DMS79 (cell line): ENCODE measurements around the gene LRRC32.

ENCODE experiments used
- DNase-seq: peaks from one replicate; lab custom pipeline; 2025; lab: John Stamatoyannopoulos, UW

Gene LRRC32

GRCh38 chr11:76662656-76663485 lies 7.7 kb downstream of the LRRC32 start:
- no peak for DNase-seq

GRCh38 chr11:76661834-76662434 lies 8.6 kb downstream of the LRRC32 start:
- DNase-seq = no peak

GRCh38 chr11:76661306-76661751 lies 9.2 kb downstream of the LRRC32 start:
- DNase-seq = no peak

DNA sequence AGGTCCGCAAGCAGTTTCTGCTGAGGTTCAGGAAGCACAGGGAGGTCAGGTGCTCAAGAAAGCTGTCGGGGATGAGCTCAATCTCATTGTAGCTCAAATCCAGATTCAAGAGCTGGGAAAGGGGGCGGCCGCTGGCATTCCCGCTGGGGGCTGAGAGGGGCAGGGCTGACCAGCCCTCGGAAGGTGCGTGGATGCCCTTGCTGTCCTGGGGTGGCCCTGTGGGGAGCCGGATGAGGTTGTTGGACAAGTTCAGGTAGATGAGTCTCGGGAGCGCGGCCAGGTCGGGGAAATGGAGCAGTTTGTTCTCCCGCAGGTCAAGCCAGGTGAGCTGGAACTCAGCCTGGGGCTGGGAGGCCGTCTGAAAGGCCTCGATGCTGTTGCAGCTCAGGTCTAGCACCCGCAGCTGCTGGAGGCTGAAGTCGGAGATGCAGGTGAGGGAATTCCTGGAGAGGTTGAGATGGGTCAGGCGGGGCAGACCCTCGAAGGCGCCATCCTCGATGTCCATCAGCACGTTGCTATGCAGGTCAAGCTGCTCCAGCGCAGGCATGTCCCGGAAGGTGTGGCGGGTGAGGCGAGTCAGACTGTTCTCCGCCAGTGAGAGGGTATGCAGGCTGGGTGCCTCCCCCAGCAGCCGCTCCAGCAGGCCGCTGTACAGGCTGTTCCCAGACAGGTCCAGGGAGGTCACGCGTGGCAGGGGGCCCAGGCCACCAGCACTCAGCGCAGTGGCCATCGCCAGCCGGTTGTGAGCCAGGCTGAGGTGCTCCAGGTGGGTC lies 9.8 kb downstream of the LRRC32 start:
- no peak for DNase-seq

- DNase-seq = no peak
These were observed 10.6 kb downstream of the LRRC32 start for GRCh38 chr11:76659672-76660532.

GRCh38 chr11:76658651-76659650 lies 11.6 kb downstream of the LRRC32 start:
- no peak for DNase-seq

GRCh38 chr11:76658231-76658630 lies 12.3 kb downstream of the LRRC32 start:
- no peak for DNase-seq

DNA sequence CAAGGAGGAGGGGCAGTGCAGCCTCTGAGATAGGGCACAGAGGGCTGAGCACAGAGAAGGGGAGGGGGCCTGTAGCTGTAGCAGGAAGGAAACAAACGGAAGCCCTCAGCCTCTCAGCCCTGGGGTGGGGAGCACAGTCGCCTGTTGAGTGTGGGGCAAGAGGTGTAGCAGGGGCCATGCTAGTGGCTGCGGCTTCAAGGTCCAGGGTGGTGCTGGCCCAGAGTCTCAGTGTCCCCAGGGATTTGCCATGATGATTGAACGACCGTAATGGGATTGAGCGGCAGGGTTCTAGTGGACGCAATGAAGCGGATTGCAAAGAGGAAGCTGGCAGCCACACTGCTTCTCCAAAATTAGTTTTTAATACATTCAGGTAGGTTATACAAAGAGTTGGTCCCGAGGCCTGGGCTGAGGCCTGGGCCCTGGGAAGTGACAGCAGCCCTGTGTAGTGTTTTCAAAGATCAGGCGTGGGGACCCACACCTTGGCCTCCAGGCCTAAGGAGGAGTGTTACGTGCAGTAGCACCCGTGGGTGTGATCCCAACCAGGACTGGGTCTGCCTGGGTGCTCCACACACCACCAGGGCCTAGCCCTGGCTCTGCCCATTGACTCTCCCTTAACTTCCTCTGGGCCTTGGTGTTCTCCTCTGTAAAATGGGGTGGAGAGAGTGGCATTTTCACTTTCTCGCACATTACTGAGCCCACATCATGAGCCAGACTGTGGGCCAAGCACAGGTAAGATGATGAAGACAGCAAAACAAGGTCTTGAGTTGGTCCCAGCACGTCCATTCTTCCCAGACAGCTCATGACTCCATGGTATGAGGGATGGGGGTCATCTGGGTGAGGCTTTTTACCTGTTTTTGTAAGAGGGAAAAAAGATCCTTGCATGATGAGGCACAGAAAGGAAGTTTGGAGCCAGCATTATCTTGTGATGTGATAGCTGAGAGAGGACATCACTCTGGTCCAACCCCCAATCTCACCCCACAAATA lies 13.1 kb downstream of the LRRC32 start:
- DNase-seq = no peak

GRCh38 chr11:76656571-76657081 lies 13.9 kb downstream of the LRRC32 start:
- DNase-seq = no peak

- no peak for DNase-seq
These were observed 14.5 kb downstream of the LRRC32 start for GRCh38 chr11:76656050-76656531.

GRCh38 chr11:76655501-76656049 lies 15.0 kb downstream of the LRRC32 start:
- DNase-seq = no peak

DNA sequence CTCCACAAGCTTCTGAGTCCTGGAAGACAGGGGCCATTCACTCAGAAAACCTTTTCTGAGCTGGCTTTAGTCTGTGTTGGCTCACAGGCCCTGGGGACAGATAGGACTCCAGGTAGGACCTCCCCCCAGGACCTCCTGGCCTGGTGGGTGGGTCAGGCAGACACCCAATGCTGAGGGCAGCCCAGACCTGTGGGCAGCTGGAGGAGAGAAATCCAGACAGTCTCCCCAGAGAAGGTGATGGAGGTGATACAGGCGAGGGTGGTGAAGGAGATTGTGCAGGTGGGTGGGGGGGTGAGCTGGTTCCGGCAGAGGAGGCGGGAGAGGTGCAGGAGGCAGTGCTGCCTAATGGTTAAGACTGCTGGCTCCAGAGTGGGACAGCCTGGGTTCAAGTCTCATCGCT lies 15.6 kb downstream of the LRRC32 start:
- DNase-seq = no peak

- DNase-seq = no peak
These were observed 16.2 kb downstream of the LRRC32 start for GRCh38 chr11:76654298-76654851.

GRCh38 chr11:76653674-76654284 lies 16.8 kb downstream of the LRRC32 start:
- DNase-seq = no peak

DNA sequence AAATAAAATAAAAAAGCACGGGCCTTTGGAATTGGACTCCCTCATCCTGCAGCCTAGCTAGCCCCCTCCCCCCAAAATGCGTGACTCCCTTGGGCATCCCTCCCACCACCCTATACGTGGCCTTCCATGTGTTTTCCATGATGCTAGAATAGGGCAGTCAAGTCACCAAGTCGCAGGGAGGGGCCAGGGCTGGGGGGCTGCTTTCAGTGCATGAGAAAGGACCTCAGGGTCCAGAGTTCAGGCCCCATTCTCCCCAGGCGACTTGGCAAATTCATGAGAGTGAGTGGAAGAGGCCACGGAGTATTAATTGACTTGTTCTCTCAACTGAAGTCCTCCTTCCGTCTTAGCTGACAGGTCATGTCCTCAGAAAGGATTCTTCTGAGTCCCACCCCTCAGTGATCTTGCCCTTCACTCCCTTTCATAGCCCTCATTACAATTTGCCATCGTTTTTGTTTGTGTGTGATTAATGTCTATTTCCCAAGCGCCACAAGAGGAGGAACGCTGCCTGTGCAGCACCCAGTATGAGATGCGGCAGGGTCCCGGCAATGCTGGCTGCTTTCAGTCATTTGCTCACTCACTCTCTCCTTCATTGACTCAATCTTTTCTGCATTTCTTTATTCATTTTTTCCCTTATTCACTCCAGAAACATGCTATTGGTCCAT lies 17.4 kb downstream of the LRRC32 start:
- DNase-seq = no peak

GRCh38 chr11:76649851-76650372 lies 20.6 kb downstream of the LRRC32 start:
- no peak for DNase-seq

- DNase-seq = no peak
These were observed 21.5 kb downstream of the LRRC32 start for GRCh38 chr11:76649011-76649410.
